ENCODE measurements around the gene MED10. TPM values are rescaled to one million over a fixed set of nuclear protein-coding genes. Genes with fewer than 3 reads are reported as not detected.
A peak's percentile ranks its signal among the peaks of the same experiment; 100 is the strongest.

The MED10 gene
- total and polyA plus RNA-seq, 4 donors, result 18.9 to 34.3 (median 31.4) TPM

DNA sequence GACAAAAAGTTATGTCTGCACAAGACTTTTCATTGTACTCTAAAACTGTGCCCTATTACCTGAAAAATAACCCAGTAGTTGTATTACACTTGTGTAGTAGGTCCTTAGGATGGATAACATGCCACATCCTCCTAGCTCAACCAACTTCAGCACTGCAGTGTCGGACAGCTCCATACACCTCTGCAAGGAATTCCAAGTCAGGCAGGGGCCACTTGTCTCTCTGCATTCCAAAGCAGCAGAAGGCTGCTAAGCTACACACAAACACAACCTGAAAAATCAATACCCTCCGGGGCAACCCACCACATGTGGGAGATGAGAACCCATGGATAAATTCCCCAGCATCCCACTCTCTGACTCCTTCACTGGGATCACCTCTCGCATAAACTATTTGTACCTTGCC, 50.2 kb downstream of the MED10 start:
- Histone ChIP-seq H3K4me1 (ENCODE audit: control insufficient read depth in 5 of 5, insufficient read depth in 5 of 5, low read length in 5 of 5) (no peaks in the 10 kb centered on the region), H3K9ac (ENCODE audit: insufficient read depth in 1 of 2, low read length in 2 of 2) (no peak overlapping the region), H3K4me3 (no peak overlapping the region), H3K27me3 (ENCODE audit: control insufficient read depth in 3 of 3, insufficient read depth in 3 of 3, low read length in 2 of 3) (no peaks in the 10 kb centered on the region), H3K27ac (ENCODE audit: low read depth in 1 of 2, low read length in 1 of 2) (no peak overlapping the region), H3K36me3 (ENCODE audit: control insufficient read depth in 4 of 4, insufficient read depth in 4 of 4, low read length in 4 of 4) (no peaks in the 10 kb centered on the region), H3K9me3 (ENCODE audit: control insufficient read depth in 4 of 4, insufficient read depth in 3 of 4, low read length in 3 of 4) (peaks cover 0 to 9% (median 0%) of the 10 kb centered on the region in 4 donors)
- DNase-seq (peak; percentile 29 to 57 (median 54)), ATAC-seq (ENCODE audit: insufficient read depth, low FRiP score) (no peak)
- TF ChIP-seq, protein P1, sequence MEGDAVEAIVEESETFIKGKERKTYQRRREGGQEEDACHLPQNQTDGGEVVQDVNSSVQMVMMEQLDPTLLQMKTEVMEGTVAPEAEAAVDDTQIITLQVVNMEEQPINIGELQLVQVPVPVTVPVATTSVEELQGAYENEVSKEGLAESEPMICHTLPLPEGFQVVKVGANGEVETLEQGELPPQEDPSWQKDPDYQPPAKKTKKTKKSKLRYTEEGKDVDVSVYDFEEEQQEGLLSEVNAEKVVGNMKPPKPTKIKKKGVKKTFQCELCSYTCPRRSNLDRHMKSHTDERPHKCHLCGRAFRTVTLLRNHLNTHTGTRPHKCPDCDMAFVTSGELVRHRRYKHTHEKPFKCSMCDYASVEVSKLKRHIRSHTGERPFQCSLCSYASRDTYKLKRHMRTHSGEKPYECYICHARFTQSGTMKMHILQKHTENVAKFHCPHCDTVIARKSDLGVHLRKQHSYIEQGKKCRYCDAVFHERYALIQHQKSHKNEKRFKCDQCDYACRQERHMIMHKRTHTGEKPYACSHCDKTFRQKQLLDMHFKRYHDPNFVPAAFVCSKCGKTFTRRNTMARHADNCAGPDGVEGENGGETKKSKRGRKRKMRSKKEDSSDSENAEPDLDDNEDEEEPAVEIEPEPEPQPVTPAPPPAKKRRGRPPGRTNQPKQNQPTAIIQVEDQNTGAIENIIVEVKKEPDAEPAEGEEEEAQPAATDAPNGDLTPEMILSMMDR (IDR thresholded peaks at IDR 0.05; ENCODE audit: control extremely low read depth, extremely low read depth), result no peak
- 42 to 47% methylated on average over 3 of the region's 3 CpGs for WGBS, 2 donors

DNA sequence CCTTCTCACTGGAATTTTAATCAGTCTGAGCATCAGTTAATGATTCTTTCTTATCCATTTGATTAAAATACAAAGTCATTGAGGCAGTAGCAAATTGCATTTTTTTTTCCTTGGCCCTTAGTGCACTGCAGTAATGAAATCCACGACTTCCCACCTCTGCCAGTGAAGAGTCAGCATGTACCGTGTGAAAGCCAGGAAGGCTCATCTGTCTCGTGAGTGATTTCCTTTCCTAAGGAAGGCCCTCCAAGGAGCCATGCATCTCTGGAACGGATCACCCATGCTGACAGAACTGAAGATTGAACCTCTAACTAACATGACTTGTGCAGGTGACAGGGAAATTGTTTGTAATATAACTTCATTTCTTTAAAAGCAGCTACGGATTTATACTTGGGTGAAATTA, 51.6 kb downstream of the MED10 start:
- Histone ChIP-seq H3K4me3 (no peak overlapping the region), H3K9ac (ENCODE audit: insufficient read depth in 1 of 2, low read length in 2 of 2) (no peak overlapping the region), H3K27me3 (ENCODE audit: control insufficient read depth in 3 of 3, insufficient read depth in 3 of 3, low read length in 2 of 3) (no peaks in the 10 kb centered on the region), H3K4me1 (ENCODE audit: control insufficient read depth in 5 of 5, insufficient read depth in 5 of 5, low read length in 5 of 5) (no peaks in the 10 kb centered on the region), H3K9me3 (ENCODE audit: control insufficient read depth in 4 of 4, insufficient read depth in 3 of 4, low read length in 3 of 4) (peaks cover 0 to 13% (median 0%) of the 10 kb centered on the region in 4 donors), H3K27ac (ENCODE audit: low read depth in 1 of 2, low read length in 1 of 2) (no peak overlapping the region), H3K36me3 (ENCODE audit: control insufficient read depth in 4 of 4, insufficient read depth in 4 of 4, low read length in 4 of 4) (no peaks in the 10 kb centered on the region)
- whole genome bisulfite sequencing, 2 donors, result 60 to 74% methylated on average over 5 of the region's 5 CpGs
- DNase-seq, result no peak
- TF ChIP-seq, protein P1 (IDR thresholded peaks at IDR 0.05; ENCODE audit: control extremely low read depth, extremely low read depth), result no peak
- no peak for ATAC-seq (ENCODE audit: insufficient read depth, low FRiP score)

DNA sequence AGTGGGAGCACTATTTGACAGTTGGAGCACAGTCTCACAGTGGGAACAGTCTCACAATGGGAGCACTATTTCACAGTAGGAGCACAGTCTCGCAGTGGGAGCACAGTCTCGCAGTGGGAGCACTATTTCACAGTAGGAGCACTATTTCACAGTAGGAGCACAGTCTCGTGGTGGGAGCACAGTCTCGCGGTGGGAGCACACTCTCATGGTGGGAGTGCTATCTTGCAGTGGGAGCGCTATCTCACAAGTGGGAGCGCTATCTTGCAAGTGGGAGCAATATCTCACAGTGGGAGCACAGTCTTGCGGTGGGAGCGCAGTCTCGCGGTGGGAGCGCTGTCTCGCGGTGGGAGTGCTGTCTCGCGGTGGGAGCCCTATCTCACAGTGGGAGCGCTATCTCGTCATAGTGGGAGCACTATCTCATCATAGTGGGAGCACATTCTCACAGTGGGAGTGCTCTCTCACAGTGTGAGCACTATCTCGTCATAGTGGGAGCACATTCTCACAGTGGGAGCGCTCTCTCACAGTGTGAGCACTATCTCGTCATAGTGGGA, 56.1 kb downstream of the MED10 start:
- Histone ChIP-seq H3K4me1 (ENCODE audit: control insufficient read depth in 5 of 5, insufficient read depth in 5 of 5, low read length in 5 of 5) (no peaks in the 10 kb centered on the region), H3K9me3 (ENCODE audit: control insufficient read depth in 4 of 4, insufficient read depth in 3 of 4, low read length in 3 of 4) (peaks cover 0 to 14% (median 0%) of the 10 kb centered on the region in 4 donors), H3K27ac (ENCODE audit: low read depth in 1 of 2, low read length in 1 of 2) (no peak overlapping the region), H3K4me3 (no peak overlapping the region), H3K9ac (ENCODE audit: insufficient read depth in 1 of 2, low read length in 2 of 2) (no peak overlapping the region), H3K27me3 (ENCODE audit: control insufficient read depth in 3 of 3, insufficient read depth in 3 of 3, low read length in 2 of 3) (no peaks in the 10 kb centered on the region), H3K36me3 (ENCODE audit: control insufficient read depth in 4 of 4, insufficient read depth in 4 of 4, low read length in 4 of 4) (no peaks in the 10 kb centered on the region)
- no peak for ATAC-seq (ENCODE audit: insufficient read depth, low FRiP score)
- TF ChIP-seq, protein P1 (IDR thresholded peaks at IDR 0.05; ENCODE audit: control extremely low read depth, extremely low read depth), result no peak
- 91 to 95% methylated on average over 21 of the region's 21 CpGs for WGBS, 2 donors
- no peak for DNase-seq

Other genes starting within 250 kb of the MED10 start
- under 1 TPM; 0.09 to 0.51 TPM for gene UBE2QL1, start 70.3 kb upstream of the MED10 start, total RNA-seq
- gene UBE2QL1, start 70.3 kb upstream of the MED10 start, polyA plus RNA-seq, result under 1 TPM; 0.02 to 0.08 TPM